Right lobe of liver (tissue), 6 donors: ENCODE results near the gene SGSM2. TPM values are rescaled to one million over a fixed set of nuclear protein-coding genes. Genes with fewer than 3 reads are reported as not detected.
A peak's percentile ranks its signal among the peaks of the same experiment; 100 is the strongest.

ENCODE experiments used
- ATAC-seq, 4 donors: fragments of 200-7000 bp; cut with Tn5 transposase; one replicate each; pipeline ENCODE4 v1.9.1; 2020; ENCODE audit warnings: mild to moderate bottlenecking in 4 of 4, moderate library complexity in 4 of 4
- DNase-seq, 3 donors: peaks; one replicate each; pipeline ENCODE4 v3.0.0-alpha.2; 2020
- H3K27ac ChIP-seq, 3 donors: fragments of 200-600 bp; one replicate each; pipeline ENCODE4 v1.8.0; 2022
- H3K27me3 ChIP-seq, 2 donors: fragments of 200-600 bp; one replicate each; pipeline ENCODE4 v1.8.0; 2022
- H3K36me3 ChIP-seq, 4 donors: fragments of 200-600 bp; sonication (generic) in 1 of 4; one replicate each; pipeline versions ENCODE4 v1.5.1 to v1.8.0; 2017 to 2022; ENCODE audit warnings: control low read depth in 1 of 4
- H3K4me1 ChIP-seq, 4 donors: fragments of 200-600 bp; sonication (generic) in 1 of 4; one replicate each; pipeline versions ENCODE4 v1.5.1 to v1.8.0; 2017 to 2022; ENCODE audit warnings: control low read depth in 1 of 4
- H3K4me3 ChIP-seq, 3 donors: fragments of 200-600 bp; one replicate each; pipeline ENCODE4 v1.8.0; 2022
- H3K9me3 ChIP-seq, 4 donors: fragments of 200-600 bp; sonication (generic) in 1 of 4; one replicate each; pipeline versions ENCODE4 v1.5.1 to v1.8.0; 2017 to 2022; ENCODE audit warnings: control low read depth in 1 of 4
- CTCF ChIP-seq, 4 donors: fragments of 200-600 bp in 3 of 4; fragments of 450-650 bp in 1 of 4; IDR thresholded peaks; one replicate each; pipeline versions ENCODE4 v1.5.1 to v1.8.0; 2016 to 2022; ENCODE audit warnings: antibody characterized with exemption in 4 of 4, mild to moderate bottlenecking in 2 of 4
- POLR2A ChIP-seq: fragments of 450-650 bp; IDR thresholded peaks from one replicate; pipeline ENCODE4 v1.6.1; 2017; ENCODE audit warnings: antibody characterized with exemption, mild to moderate bottlenecking
- WGBS: methylation state at CpG from one replicate; pipeline ENCODE4 v1.1.6; 2018; ENCODE audit warnings: low coverage, low lambda C conversion rate; ENCODE audit not compliant: insufficient coverage; ENCODE audit errors: missing lambda C conversion rate; 5-methylcytosine and 5-hydroxymethylcytosine counted together
- intact Hi-C, 2 donors: fragments of 100-400 bp; cut with DNase I; formaldehyde crosslinking; loops; one replicate each; pipeline versions ENCODE4 v1.11.2 to v1.14.1; 2022
- total RNA-seq, 6 experiments: library from RNA; depleted of rRNA in 2 of 6; stranded (reverse); fragments of >200 nt in 2 of 6; fragmentation: NEBNext Ultra II Directional in 3 of 6; extraction: Animal tissue kit (Norgen Biotek cat#: 25700) in 3 of 6; gene quantifications; one replicate each; pipeline versions ENCODE4 v1.1.0 to v1.2.4, GENCODE V29; 2016 to 2023
- donor health status: DM: no; HTN: yes; CAD: no.
- donor health status: DM: no; HTN: no; CAD: no.
- donor health status: DM: no; HTN: no; CAD: no.
- donor health status: DM: no; HTN: yes; CAD: no.
- donor health status: DM: no; HTN: yes; CAD: no.

The SGSM2 gene
- total RNA-seq, 6 experiments from 2014 or later, result 6.0 to 17.2 (median 13.2) TPM

GRCh38 chr17:2402544-2402943 is 65.2 kb downstream of the SGSM2 start:
- Histone ChIP-seq H3K4me1 (peaks cover 2 to 31% (median 12%) of the 10 kb centered on the region in 4 donors), H3K27me3 (no peaks in the 10 kb centered on the region), H3K36me3 (no peaks in the 10 kb centered on the region), H3K4me3 (peak overlapping the region; percentile 65 to 85 (median 68)), H3K27ac (peak overlapping the region in 2 of 3 donors; percentile 84 to 99), H3K9me3 (no peaks in the 10 kb centered on the region)
- no CpG with 5 or more reads among the region's 15 CpGs for WGBS
- no peak for TF ChIP-seq CTCF (IDR thresholded peaks at IDR 0.05)
- no peak for TF ChIP-seq POLR2A
- DNase-seq, result peak in 2 of 3 donors; percentile 52 to 54
- intact Hi-C loops, result no loop called here
- ATAC-seq, result no peak

GRCh38 chr17:2403044-2403443 is 65.7 kb downstream of the SGSM2 start:
- peak overlapping the region in 1 of 3 donors; percentile 99 for H3K27ac ChIP-seq
- no peak overlapping the region for H3K4me3 ChIP-seq
- WGBS, result 95% methylated on average over 3 of the region's 4 CpGs
- TF ChIP-seq POLR2A, result no peak
- TF ChIP-seq CTCF (IDR thresholded peaks at IDR 0.05), result no peak
- H3K36me3 ChIP-seq, result no peaks in the 10 kb centered on the region
- no peaks in the 10 kb centered on the region for H3K27me3 ChIP-seq
- ATAC-seq (no peak), DNase-seq (peak in 1 of 3 donors; percentile 14)
- H3K4me1 ChIP-seq, result peaks cover 2 to 26% (median 9%) of the 10 kb centered on the region in 4 donors
- intact Hi-C loops, result no loop called here
- H3K9me3 ChIP-seq, result no peaks in the 10 kb centered on the region

- H3K9me3 ChIP-seq, result no peaks in the 10 kb centered on the region
- TF ChIP-seq POLR2A (no peak), CTCF (IDR thresholded peaks at IDR 0.05) (no peak)
- DNase-seq (peak in 2 of 3 donors; percentile 39 to 42), ATAC-seq (no peak)
- intact Hi-C loops, result no loop called here
- H3K27ac ChIP-seq, result no peak overlapping the region
- WGBS, result 75% methylated on average over 10 of the region's 14 CpGs
- H3K4me3 ChIP-seq, result no peak overlapping the region
- peaks cover 0 to 14% (median 8%) of the 10 kb centered on the region in 4 donors for H3K4me1 ChIP-seq
- H3K27me3 ChIP-seq, result no peaks in the 10 kb centered on the region
- H3K36me3 ChIP-seq, result no peaks in the 10 kb centered on the region
Observed at GRCh38 chr17:2405247-2405926, 68.1 kb downstream of the SGSM2 start.

GRCh38 chr17:2406271-2406902 is 69.1 kb downstream of the SGSM2 start:
- Histone ChIP-seq H3K9me3 (no peaks in the 10 kb centered on the region), H3K4me1 (peaks cover 0 to 14% (median 7%) of the 10 kb centered on the region in 4 donors), H3K36me3 (no peaks in the 10 kb centered on the region), H3K27ac (peak overlapping the region in 2 of 3 donors; percentile 34 to 37), H3K27me3 (no peaks in the 10 kb centered on the region), H3K4me3 (no peak overlapping the region)
- no peak for TF ChIP-seq CTCF (IDR thresholded peaks at IDR 0.05)
- TF ChIP-seq POLR2A, result no peak
- WGBS, result 86% methylated on average over 8 of the region's 8 CpGs
- ATAC-seq, result no peak
- DNase-seq, result no peak
- intact Hi-C loops, result no loop called here
